HG03060 (cell line): ENCODE results near the gene CYP21A2.
"Not testable (repeated sequence)": the region's sequence is repeated elsewhere in the genome, so short reads cannot be mapped to it uniquely, and the experiment has no call there.

Experiments used
- ATAC-seq: cut with Tn5 transposase; IDR thresholded peaks from one replicate; pipeline ENCODE4 v1.9.1; 2021; ENCODE audit warnings: low read depth, moderate number of reproducible peaks; ENCODE audit not compliant: unreplicated experiment

The CYP21A2 gene

GRCh38 chr6:32049736-32050135, 11.5 kb downstream of the CYP21A2 start:
- ATAC-seq: not testable (repeated sequence)

GRCh38 chr6:32050562-32050961, 12.3 kb downstream of the CYP21A2 start:
- ATAC-seq: no peak

DNA sequence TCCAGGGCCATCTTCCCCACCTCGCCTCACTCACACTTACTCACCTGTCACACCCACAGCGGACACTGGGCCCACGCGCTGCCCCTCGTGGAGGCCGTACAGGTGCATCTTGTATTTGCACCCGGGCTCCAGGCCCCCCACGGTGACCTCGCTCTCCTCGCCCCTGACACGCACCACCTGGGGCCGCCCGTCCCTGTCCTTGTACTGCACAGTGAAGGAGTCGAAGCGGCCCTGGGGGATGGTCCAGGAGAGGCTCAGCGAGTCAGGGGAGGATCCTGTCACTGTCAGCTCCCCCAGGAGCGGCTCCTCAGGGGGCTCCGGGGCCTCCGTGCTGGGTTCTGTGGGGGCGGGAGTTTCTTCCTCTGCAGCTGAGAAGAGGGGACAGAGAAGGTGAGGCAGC, 14.4 kb downstream of the CYP21A2 start:
- not testable (repeated sequence) for ATAC-seq

DNA sequence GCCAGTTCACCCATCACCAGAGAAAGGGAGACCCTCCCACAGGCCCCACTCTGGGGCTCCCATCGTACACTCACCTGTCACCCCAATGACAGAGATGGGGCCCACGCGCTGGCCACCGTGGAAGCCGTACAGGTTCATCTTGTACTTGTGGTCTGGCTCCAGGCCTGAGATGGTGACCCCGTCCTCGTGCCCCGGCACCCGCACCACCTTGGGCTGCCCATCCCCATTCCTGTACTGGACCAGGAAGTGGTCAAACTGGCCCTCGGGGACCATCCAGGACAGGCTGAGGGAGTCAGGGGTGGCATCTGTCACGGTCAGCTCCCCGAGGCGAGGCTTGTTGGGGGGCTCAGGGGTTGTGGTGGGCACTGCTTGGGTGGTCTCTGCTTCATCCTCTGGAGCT, 15.1 kb downstream of the CYP21A2 start:
- ATAC-seq: not testable (repeated sequence)

GRCh38 chr6:32055756-32056155, 17.5 kb downstream of the CYP21A2 start:
- ATAC-seq: not testable (repeated sequence)

DNA sequence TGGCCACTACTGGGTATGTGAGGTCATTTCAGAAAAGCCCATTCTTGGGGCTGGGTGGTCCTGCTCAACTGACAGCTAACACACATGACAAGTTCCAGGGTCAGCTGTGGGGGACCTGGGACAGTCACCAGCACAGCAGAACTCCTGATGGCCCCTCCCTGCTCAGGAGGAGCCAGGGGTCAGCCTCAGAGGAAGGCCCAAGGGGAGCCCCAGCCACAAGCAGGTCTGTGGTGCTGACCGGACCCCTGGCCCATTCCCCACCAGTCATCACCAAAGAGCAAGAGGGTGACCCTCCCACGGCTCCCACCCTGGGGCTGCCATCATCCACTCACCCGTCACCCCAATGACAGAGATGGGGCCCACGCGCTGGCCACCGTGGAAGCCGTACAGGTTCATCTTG, 18.0 kb downstream of the CYP21A2 start:
- ATAC-seq: no peak

DNA sequence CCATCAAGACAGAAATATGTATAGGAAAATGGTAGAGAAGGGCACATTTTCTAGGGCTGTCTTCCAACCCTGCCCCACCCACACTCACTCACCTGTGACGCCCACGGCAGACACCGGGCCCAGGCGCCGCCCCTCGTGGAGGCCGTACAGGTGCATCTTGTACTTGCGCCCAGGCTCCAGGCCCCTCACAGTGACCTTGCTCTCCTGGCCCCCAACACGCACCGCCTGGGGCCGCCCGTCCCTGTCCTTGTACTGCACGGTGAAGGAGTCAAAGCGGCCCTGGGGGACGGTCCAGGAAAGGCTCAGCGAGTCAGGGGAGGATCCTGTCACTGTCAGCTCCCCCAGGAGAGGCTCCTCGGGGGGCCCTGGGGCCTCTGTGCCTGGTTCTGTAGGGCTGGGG, 19.8 kb downstream of the CYP21A2 start:
- ATAC-seq: no peak

DNA sequence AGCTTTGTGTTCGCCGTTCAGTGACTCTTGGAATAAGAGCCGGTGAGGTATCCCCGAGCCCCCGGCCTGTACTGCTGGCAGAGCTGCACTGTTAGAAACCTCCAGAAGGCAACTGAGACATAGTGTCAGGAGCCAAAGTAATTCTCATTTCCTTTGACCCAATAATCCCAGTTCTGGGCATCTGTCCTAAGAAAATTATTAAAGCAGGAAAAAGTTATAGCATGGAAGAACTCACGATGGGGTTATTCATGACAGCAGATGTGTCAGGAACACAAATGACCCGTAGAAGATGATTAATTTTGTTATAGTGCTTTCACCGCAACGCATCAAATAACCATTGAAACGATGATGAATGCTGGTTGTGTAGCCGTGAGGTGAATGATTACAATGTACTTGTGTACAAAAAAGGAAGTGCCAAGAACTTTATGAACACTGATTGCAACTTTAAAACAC, 20.3 kb downstream of the CYP21A2 start:
- ATAC-seq: no peak

DNA sequence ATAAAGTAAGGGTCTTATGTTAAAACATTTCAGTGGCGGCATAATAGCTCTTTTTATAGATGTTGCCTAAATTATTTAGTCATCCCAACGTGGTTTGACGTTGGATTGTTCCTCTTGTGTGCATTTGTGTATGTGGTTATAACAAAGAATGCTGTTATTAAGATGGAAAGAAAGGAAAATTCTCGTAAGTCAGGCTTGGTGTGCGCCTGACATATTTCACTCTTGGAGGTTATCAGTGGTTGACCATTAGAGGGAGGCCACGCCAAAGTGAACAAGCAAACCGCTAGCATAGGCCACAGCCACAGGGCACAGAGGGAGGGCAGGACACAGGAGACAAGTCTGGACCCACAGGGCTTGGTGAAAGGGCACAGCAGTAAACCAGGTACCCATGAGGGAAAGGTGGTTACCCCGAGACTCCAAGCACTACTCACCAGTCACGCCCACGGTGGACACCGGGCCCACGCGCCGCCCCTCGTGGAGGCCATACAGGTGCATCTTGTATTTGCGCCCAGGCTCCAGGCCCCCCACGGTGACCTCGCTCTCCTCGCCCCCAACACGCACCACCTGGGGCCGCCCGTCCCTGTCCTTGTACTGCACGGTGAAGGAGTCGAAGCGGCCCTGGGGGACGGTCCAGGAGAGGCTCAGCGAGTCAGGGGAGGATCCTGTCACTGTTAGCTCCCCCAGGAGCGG, 22.9 kb downstream of the CYP21A2 start:
- ATAC-seq: no peak

- no peak for ATAC-seq
Measured at GRCh38 chr6:32064706-32065105, 26.5 kb downstream of the CYP21A2 start.

DNA sequence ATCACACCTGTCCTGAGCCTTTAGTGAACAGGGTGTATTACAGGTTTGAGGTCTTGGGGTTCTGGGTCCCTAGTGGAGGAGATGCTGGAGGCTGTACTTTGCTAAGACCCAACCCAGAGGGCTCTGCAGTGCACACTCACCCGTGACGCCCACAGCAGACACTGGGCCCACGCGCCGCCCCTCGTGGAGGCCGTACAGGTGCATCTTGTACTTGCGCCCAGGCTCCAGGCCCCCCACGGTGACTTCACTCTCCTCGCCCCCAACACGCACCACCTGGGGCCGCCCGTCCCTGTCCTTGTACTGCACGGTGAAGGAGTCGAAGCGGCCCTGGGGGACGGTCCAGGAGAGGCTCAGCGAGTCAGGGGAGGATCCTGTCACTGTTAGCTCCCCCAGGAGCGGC, 29.3 kb downstream of the CYP21A2 start:
- ATAC-seq: not testable (repeated sequence)

DNA sequence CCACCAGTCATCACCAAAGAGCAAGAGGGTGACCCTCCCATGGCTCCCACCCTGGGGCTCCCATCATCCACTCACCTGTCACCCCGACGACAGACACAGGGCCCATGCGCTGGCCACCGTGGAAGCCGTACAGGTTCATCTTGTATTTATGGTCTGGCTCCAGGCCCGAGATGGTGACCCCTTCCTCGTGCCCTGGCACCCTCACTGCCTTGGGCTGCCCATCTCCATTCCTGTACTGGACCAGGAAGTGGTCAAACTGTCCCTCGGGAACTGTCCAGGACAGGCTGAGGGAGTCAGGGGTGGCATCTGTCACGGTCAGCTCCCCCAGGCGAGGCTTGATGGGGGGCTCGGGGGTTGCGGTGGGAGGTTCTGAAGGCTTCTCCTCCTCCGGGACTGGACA, 30.1 kb downstream of the CYP21A2 start:
- not testable (repeated sequence) for ATAC-seq

GRCh38 chr6:32068867-32069266, 30.7 kb downstream of the CYP21A2 start:
- no peak for ATAC-seq

DNA sequence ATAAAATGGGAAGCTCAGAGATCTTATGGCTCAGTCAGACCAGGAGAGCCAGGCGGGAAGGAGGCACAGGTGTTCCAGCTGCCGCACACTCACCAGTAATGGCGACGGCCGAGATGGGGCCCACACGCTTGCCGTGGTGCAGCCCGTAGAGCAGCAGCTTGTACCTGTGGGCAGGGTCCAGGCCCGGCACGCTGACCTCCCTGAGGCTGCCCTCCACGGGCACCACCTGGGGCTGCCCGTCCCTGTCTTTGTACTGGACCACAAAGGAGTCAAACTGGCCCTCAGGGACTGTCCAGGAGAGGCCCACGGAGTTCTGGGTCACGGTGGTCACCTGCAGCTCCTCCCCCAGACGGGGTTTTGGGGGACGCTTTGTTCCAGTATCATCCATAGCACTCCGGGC, 31.2 kb downstream of the CYP21A2 start:
- no peak for ATAC-seq

DNA sequence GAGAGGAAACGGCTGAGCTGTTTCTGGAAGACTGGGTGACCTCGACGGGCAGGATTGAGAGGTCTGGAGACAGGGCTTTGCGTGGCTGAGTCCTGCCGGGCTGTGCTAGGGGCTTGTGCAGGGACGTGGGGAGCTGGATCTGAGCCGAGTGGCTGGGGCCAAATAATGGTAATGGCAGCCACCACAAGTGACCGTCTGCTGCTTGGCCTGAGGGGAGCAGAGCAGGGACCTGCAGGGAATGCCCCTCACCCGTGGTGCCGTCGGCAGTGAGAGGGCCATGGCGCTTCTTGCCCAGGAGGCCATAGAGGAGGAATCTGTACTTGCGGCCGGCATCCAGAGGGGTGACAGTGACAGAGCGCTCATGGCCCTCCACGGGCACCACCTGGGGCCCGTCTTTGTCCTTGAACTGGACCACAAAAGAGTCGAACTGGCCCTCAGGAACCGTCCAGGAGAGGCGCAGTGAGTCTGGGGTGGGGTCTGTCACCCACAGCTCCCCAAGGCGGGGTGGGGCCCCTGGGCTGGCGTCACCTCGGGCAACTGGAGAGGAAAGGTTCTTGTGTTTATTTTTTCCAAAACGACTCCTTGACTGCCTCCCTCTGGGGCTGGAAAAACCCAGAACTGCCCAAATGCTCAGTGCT, 31.8 kb downstream of the CYP21A2 start:
- no peak for ATAC-seq

DNA sequence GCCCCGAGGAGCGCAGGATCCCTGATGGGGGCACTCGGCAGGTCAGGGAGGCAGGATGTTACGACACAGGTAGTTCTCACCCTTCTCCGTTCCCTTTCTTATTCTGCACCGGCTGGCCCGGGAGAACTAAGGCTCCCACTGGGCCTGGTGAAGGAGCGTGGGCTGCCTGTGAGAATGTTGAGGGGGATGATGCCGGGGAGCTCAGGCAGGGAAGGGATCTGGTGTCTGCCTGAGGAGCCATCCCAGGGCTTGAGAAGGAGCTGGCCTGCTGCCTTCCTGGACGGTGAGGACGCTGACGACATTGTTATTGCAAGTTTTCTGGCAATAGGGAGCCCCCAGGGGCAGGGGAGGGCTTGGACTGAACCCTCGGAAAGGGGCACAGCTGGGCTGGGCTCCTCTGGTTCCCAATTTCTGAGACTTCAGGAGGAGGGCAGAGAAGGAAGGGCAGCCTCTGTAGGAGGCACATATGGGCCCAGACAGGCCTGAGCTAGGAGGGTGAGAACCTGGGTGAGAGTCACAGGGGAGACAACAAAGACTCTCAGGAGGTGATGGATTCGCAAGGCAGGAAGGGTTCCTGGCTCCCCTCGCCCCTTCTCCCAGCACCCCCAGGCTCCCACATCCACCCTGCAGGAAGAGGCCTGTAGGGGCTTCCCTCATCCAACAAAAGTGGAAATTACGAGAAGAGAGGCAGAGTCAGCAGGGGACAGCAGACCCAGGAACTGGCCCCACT, 32.8 kb downstream of the CYP21A2 start:
- ATAC-seq: no peak

GRCh38 chr6:32073101-32073500, 34.9 kb downstream of the CYP21A2 start:
- ATAC-seq: no peak

DNA sequence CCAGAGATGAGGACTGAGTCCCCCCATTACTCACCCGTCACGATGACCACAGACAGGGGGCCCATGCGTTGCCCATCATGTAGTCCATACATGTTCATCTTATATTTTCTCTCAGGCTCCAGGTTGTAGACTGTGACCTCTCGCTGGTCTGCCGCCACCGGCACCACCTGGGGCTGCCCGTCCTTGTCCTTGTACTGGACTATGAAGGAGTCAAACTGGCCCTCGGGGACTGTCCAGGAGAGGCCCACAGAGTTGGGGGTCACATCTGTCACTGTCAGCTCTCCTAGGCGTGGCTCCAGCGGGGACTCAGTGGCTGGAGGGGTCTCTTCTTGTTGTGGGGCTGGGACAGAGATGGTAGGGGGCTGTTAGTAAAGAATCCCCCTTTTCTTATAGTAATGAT, 35.4 kb downstream of the CYP21A2 start:
- no peak for ATAC-seq

DNA sequence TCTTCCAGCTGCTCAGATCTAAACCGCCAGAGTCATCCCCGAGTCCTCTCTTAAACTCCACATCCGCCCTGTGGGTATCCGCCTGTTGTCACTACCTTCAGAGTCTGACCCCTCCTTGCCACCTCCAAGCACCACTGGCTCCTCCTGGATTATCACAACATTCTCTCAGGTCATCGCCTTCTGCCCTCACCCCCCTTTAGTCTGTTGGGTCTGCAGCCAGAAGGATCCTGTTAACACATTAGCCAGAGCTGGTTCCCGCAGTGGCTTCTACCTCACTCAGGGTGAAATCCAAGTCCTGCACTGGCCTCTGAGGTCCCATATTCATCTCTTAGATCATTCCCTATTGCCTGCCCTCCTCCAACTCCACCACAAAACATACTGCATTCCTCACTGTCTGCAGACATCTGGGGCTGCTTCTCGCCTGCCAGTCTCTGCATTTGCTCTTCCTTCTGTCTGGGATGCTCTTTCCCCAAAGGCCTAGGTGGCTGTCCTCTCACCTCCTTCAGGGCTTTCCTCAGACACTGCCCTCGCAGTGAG, 36.8 kb downstream of the CYP21A2 start:
- no peak for ATAC-seq

DNA sequence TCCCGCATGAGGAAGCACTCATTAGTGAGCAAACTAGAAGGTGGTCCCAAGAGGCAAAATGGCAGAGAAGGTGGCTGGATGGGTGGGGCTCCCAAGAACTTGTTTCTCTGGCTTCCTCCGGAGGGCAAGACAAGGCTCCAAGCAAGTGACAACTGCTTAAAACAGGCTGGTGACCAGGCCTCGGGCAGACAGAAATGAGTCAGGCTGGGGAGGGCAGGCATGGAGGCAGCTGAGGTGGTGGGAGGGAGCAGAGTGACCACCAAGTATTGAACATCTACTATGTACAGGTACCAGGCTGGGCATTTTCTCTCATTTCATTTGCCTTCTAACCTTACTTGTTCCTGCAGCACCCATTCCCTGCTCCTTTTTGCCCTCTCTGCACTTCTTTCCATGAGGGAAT, 37.6 kb downstream of the CYP21A2 start:
- no peak for ATAC-seq

GRCh38 chr6:32076321-32076809, 38.1 kb downstream of the CYP21A2 start:
- no peak for ATAC-seq
